NCI-H2227 treated with DMSO at 0.1 percent for 48 hours (cell line): ENCODE measurements around the gene KREMEN1.

Experiments
- DNase-seq: peaks from one replicate; lab custom pipeline; 2025; lab: John Stamatoyannopoulos, UW

The KREMEN1 gene

GRCh38 chr22:29048822-29049654, 23.8 kb upstream of the KREMEN1 start:
- no peak for DNase-seq

DNA sequence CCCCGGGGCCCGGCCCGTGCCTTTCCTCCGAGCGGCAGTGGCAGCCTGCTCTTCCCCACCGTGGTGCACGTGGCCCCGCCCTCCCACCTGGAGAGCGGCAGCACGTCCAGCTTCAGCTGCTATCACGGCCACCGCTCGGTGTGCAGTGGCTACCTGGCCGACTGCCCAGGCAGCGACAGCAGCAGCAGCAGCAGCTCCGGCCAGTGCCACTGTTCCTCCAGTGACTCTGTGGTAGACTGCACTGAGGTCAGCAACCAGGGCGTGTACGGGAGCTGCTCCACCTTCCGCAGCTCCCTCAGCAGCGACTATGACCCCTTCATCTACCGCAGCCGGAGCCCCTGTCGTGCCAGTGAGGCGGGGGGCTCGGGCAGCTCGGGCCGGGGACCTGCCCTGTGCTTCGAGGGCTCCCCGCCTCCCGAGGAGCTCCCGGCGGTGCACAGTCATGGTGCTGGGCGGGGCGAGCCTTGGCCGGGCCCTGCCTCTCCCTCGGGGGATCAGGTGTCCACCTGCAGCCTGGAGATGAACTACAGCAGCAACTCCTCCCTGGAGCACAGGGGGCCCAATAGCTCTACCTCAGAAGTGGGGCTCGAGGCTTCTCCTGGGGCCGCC, 23.1 kb upstream of the KREMEN1 start:
- DNase-seq, result no peak

DNA sequence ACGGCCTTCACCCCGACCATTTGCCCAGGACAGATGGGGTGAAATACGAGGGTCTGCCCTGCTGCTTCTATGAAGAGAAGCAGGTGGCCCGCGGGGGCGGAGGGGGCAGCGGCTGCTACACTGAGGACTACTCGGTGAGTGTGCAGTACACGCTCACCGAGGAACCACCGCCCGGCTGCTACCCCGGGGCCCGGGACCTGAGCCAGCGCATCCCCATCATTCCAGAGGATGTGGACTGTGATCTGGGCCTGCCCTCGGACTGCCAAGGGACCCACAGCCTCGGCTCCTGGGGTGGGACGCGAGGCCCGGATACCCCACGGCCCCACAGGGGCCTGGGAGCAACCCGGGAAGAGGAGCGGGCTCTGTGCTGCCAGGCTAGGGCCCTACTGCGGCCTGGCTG, 22.4 kb upstream of the KREMEN1 start:
- DNase-seq, result no peak

DNA sequence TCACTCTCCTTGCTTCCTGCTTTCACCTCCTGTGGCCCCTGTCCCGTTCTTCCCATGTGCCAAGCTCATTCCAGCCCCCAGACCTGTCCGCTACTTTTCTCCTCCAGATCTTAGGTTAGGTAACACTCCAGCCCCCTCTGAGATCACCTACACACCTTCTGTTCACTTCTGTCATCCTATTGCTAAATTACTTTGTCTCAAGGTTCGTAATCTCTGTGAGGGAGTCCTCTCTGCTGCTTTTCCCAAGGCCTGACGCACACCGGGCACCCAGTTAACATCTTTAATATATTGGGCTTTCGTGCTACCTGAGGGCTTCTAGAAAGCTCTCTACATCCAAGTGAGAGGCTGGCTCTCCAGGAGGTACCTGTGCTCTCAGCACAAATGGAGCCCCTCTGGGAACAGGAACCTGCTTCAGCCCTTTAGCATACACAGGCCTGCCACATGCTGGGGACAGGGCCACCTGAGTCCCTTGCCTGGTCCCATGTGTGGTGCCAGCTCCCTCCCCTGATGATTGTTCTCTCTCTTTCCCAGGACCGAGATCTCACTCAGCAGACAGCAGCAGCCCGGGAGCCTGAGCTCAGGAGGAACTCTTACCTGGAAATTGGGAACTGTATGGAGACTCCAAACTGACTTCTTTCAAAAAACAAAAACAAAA, 19.7 kb upstream of the KREMEN1 start:
- DNase-seq, result no peak

DNA sequence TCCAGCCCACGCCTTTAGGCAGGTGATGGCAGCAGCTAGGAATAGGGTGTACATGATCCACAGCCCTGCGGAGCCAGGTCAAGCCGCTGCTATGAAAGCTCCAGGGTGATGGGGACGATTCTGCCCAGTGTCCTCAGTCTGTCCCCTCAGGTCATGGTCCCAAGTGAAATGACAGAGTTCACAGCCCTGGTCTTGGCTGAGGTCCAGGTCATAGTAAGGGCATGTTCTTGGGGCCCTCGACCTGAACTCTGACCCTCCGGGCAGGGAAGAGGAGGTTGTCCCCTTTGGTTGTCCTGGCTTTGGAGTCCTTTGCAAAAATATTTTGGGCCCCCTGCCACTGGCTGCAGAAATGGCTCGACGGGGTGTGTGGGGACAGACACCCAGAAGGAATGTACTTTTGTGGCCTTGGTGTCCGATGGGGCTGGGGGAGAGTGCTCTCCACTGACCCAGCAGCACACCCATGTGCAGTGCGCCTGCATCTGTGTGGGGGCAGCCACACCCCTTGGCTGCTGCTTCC, 18.5 kb upstream of the KREMEN1 start:
- DNase-seq, result no peak

- no peak for DNase-seq
These were observed 17.5 kb upstream of the KREMEN1 start for GRCh38 chr22:29055192-29055830.

GRCh38 chr22:29056472-29056871, 16.4 kb upstream of the KREMEN1 start:
- no peak for DNase-seq

DNA sequence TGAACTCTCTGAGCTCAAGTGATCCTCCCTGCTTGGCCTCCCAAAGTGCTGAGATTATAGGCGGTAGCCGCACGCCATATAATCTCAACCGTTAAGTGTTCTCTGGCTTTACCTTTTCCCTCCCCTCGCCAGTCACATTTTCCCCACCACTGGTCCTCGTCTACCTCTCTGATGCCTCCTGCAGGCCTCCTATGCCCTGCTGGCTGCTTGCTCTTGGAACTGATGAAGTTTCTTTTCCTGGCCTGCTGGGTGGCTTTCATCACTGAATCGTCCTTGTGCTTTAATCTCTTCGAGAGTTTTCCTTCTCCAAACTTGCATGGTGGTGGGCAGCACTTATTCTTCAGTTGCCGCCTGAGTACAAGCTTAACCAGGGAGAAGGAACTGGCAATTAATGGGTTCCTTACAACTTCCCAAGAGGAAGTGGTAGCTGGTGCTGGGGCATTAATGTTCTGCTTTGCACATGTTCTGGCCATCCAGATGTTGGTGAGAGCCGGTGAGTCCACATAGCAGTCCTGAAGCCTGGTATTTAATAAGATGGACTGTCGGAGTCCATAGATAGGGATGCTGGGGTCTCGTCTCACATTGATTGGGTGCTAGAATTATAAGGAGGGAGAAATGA, 12.5 kb upstream of the KREMEN1 start:
- DNase-seq, result no peak

- DNase-seq, result no peak
These were observed 11.9 kb upstream of the KREMEN1 start for GRCh38 chr22:29060931-29061330.

DNA sequence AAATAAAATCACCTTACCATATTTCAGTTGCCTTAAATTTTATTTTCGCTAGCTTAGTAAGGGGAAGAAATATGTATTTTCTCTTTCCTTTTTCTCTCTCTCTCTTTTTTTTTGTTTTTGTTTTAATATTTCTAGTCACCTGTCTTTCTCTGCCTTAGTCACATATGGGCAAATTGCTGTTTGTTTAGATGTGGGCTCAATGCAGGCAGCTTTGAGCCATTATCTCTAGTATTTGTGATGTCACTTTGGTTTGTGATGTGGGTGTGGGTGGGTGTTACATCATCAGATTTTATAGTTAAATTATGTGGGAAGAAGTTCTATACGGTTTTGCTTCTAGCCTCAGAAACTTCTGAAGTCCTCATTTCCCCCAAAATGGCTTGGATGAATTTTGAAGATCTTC, 11.1 kb upstream of the KREMEN1 start, which contains the start of gene C22orf31:
Gene C22orf31 (minus strand): TSS at position 59 of the 400 bp plus-strand sequence. CDS start 39 bp downstream, at position 20.
- DNase-seq, result no peak

- no peak for DNase-seq
These were observed 10.5 kb upstream of the KREMEN1 start for GRCh38 chr22:29062286-29062821.

DNA sequence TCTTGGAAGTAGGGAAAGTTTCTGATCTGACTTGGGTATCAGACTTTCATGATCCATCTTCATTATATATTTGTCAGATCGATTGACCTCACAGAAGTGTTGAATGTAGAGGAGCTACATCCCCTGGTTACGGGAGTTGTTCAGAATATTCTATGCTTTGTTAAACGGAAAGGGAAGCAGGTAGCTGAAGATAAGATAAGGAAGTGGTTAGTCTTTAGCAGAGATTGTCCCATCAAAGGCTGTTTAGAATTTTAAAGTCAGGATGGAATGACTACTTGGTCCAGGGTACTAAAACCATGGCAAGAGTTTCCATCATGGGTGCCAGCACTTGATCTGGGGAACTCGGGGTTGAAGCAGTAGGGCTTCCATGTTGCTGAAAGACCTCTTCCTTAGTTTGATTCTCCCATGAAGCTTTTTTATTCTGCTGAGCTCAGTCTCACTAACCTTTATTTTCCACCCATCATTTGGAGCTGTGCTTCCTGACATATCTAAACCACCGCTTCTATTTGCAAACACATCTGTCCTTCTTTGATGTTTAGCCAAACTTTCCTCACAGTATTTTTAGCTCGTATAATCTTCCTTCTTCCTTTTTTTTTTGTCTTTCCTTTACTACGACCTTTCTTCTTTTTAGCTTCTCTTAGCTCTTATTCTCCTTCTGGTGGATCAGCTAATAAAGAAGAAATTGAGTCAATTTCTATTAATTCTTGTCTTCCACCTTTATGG, 7.2 kb upstream of the KREMEN1 start:
- no peak for DNase-seq

- no peak for DNase-seq
These were observed 3.4 kb upstream of the KREMEN1 start for GRCh38 chr22:29069463-29069862.

GRCh38 chr22:29070490-29070889, 2.3 kb upstream of the KREMEN1 start:
- DNase-seq, result no peak

DNA sequence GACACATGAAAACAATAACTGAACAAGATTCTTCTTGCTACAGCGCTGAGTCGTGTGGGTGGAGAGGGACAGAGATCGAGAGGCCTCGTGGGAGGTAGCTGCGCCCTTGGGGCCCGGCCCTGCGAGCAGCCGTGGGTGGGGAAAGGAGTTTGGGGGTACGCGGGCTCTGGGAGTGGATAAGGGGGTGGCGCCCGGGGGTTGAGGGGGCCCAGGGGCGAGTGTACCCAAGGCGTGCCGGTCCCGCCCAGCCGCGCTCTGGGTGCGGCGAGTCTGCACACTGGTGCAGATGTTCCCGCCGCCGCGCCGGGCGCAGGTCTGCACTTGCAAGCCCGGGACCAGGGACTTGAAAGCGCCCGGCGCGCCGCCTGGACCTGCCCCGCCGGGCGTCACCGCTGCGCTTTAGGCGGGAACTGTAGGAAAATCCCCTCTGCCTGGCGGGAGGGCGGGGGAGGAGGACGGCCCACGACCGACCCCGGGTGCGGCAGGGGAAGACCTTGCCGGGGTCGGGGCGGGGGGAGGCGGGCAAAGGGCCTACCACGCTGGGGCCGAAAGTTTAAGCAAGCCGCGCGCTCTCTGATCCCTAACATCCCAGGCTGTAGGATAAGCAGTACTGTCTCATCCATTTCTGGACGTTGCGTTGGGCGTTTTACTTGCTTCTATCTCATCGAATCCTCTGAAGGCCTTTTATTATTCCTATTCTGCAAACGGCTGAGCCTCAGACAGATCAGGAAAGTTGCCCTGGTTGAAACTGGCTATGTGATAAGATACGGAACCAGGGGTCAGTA, 1.4 kb upstream of the KREMEN1 start:
- no peak for DNase-seq

DNA sequence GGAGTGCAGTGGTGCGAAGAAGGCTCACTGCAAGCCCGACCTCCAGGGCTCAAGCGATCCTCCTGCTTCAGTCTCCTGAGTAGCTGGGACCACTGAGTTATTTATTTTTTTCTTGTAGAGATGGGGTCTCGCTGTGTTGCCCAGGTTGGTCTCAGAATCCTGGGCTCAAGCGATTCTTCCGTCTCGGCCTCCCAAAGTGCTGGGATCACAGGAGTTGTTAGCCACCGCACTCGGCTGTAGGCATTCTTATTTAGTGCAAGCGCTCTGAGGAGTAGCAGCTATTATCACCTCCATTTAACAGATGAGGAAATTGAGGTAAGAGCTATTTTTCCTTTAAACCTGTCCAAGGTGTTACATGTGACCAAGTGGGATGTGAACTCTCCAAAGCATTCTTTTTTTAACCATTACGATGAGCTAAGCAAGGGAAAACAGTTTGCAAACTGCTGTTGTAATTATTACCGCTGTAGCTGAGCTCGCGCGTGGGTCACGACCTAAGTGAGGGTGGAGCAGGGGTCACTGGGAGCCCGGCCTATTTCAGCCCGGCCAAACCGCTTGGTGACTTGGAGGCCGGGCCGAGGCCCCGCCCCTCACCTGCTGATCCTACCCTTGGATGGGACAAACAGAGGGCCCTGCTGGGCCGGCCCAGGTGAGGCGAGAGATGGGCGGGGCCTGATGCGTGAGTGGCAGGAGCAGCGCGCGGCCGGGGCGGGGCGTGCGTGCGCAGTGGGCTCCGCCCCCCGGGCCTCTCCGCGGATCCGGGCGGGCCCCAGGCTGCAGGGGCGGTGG, 449 bp upstream of the KREMEN1 start:
- peak; percentile 45 for DNase-seq

GRCh38 chr22:29073618-29074275, 912 bp downstream of the KREMEN1 start:
- DNase-seq, result no peak

- DNase-seq, result no peak
These were observed 1.5 kb downstream of the KREMEN1 start for GRCh38 chr22:29074276-29074772.
